Esophagus muscularis mucosa (tissue), 4 donors: ENCODE data around the gene ACTL6B. TPM values are rescaled to one million over a fixed set of nuclear protein-coding genes. Genes with fewer than 3 reads are reported as not detected.
A peak's percentile ranks its signal among the peaks of the same experiment; 100 is the strongest.

Experiments used
- DNase-seq: peaks from one replicate; pipeline ENCODE4 v3.0.0-alpha.2; 2017; ENCODE audit errors: extremely low spot score
- H3K27ac ChIP-seq, 4 donors: fragments of 200-600 bp; sonication (generic); replicated peaks in 1 of 4; 1 replicate in 3 of 4; 2 replicates in 1 of 4; pipeline ENCODE4 v1.5.1; 2016 to 2019; ENCODE audit warnings: mild to moderate bottlenecking in 1 of 4
- H3K27me3 ChIP-seq, 4 donors: fragments of 200-600 bp; sonication (generic); one replicate each; pipeline versions ENCODE4 v1.5.1 to v1.6.0; 2016 to 2019
- H3K36me3 ChIP-seq, 4 donors: fragments of 200-600 bp; sonication (generic); one replicate each; pipeline ENCODE4 v1.5.1; 2016 to 2019
- H3K4me1 ChIP-seq, 4 donors: fragments of 200-600 bp; sonication (generic); one replicate each; pipeline ENCODE4 v1.5.1; 2016 to 2019
- H3K4me3 ChIP-seq, 4 donors: fragments of 200-600 bp; sonication (generic); 1 replicate in 2 of 4; 2 replicates in 2 of 4; pipeline ENCODE4 v1.5.1; 2016 to 2019; ENCODE audit warnings: mild to moderate bottlenecking in 4 of 4, moderate library complexity in 1 of 4
- H3K9me3 ChIP-seq, 4 donors: fragments of 200-600 bp; sonication (generic); 1 replicate in 3 of 4; 2 replicates in 1 of 4; pipeline ENCODE4 v1.5.1; 2016 to 2019
- CTCF ChIP-seq, 3 experiments: fragments of 200-600 bp in 2 of 3; fragments of 450-650 bp in 1 of 3; sonication (generic) in 2 of 3; IDR thresholded peaks; one replicate each; pipeline ENCODE4 v1.5.1; 2017 to 2019; ENCODE audit warnings: antibody characterized with exemption in 3 of 3, mild to moderate bottlenecking in 2 of 3, moderate library complexity in 1 of 3
- EP300 ChIP-seq: sonication (generic); formaldehyde crosslinking; IDR thresholded peaks from one replicate; pipeline ENCODE4 v1.6.1; 2017; ENCODE audit warnings: antibody characterized with exemption
- POLR2A ChIP-seq: fragments of 450-650 bp; IDR thresholded peaks from one replicate; pipeline ENCODE4 v1.6.1; 2017; ENCODE audit warnings: antibody characterized with exemption, moderate library complexity, mild to moderate bottlenecking, low read depth
- POLR2AphosphoS5 ChIP-seq, 2 donors: sonication (generic); formaldehyde crosslinking; IDR thresholded peaks; one replicate each; pipeline ENCODE4 v1.6.1; 2017; ENCODE audit warnings: antibody characterized with exemption in 2 of 2
- WGBS: methylation state at CpG from one replicate; pipeline ENCODE4 v1.1.5; 2018; 5-methylcytosine and 5-hydroxymethylcytosine counted together
- intact Hi-C: fragments of 100-400 bp; cut with DNase I; formaldehyde crosslinking; loops from one replicate; pipeline ENCODE4 v1.15.1; 2023
- total RNA-seq, 4 donors: library from RNA; depleted of rRNA; stranded (reverse); fragments of >200 nt; gene quantifications; one replicate each; pipeline versions ENCODE4 v1.1.0 to v1.2.1, GENCODE V29; 2016

The ACTL6B gene
- total RNA-seq, 4 donors from 2014 or later: not detected

GRCh38 chr7:100683659-100684533 lies 27.6 kb upstream of the ACTL6B start:
- Histone ChIP-seq H3K27ac (no peak overlapping the region), H3K4me1 (peaks cover 17 to 44% (median 35%) of the 10 kb centered on the region in 4 donors), H3K4me3 (no peak overlapping the region), H3K27me3 (no peaks in the 10 kb centered on the region), H3K9me3 (no peaks in the 10 kb centered on the region), H3K36me3 (peaks cover 65 to 100% (median 98%) of the 10 kb centered on the region in 4 donors)
- 91% methylated on average over 23 of the region's 37 CpGs for WGBS
- TF ChIP-seq EP300 (no peak), CTCF (IDR thresholded peaks at IDR 0.05) (no peak), POLR2AphosphoS5 (IDR thresholded peaks at IDR 0.05) (no peak), POLR2A (no peak)
- intact Hi-C loops: no loop called here
- no peak for DNase-seq

GRCh38 chr7:100682991-100683658 lies 26.9 kb upstream of the ACTL6B start:
- Histone ChIP-seq H3K27me3 (no peaks in the 10 kb centered on the region), H3K36me3 (peaks cover 72 to 100% (median 98%) of the 10 kb centered on the region in 4 donors), H3K4me3 (no peak overlapping the region), H3K4me1 (peaks cover 10 to 44% (median 34%) of the 10 kb centered on the region in 4 donors), H3K27ac (no peak overlapping the region), H3K9me3 (no peaks in the 10 kb centered on the region)
- WGBS: 91% methylated on average over 16 of the region's 28 CpGs
- DNase-seq: no peak
- TF ChIP-seq EP300: no peak
- no peak for TF ChIP-seq CTCF (IDR thresholded peaks at IDR 0.05)
- TF ChIP-seq POLR2AphosphoS5 (IDR thresholded peaks at IDR 0.05): no peak
- TF ChIP-seq POLR2A: no peak
- intact Hi-C loops: no loop called here

- TF ChIP-seq POLR2AphosphoS5 (IDR thresholded peaks at IDR 0.05): no peak
- no peak for TF ChIP-seq EP300
- TF ChIP-seq CTCF (IDR thresholded peaks at IDR 0.05): no peak
- TF ChIP-seq POLR2A: no peak
- intact Hi-C loops: no loop called here
- peaks cover 72 to 100% (median 98%) of the 10 kb centered on the region in 4 donors for H3K36me3 ChIP-seq
- no peak overlapping the region for H3K4me3 ChIP-seq
- DNase-seq: no peak
- 62% methylated on average over 9 of the region's 25 CpGs for WGBS
- H3K27me3 ChIP-seq: no peaks in the 10 kb centered on the region
- H3K27ac ChIP-seq: peak overlapping the region in 1 of 4 donors; percentile 100
- peaks cover 5 to 45% (median 36%) of the 10 kb centered on the region in 4 donors for H3K4me1 ChIP-seq
- no peaks in the 10 kb centered on the region for H3K9me3 ChIP-seq
Measured at GRCh38 chr7:100682228-100682741, 26.0 kb upstream of the ACTL6B start.

- TF ChIP-seq POLR2AphosphoS5 (IDR thresholded peaks at IDR 0.05) (peak in 1 of 2 donors; percentile 34), POLR2A (no peak)
- no peak for DNase-seq
- intact Hi-C loops: no loop called here
Measured at GRCh38 chr7:100681491-100682227, 25.4 kb upstream of the ACTL6B start.

More at GRCh38 chr7:100681491-100682227, 25.4 kb upstream of the ACTL6B start:
- peaks cover 9 to 45% (median 42%) of the 10 kb centered on the region in 4 donors for H3K4me1 ChIP-seq
- H3K27me3 ChIP-seq: no peaks in the 10 kb centered on the region
- H3K27ac ChIP-seq: peak overlapping the region in 2 of 4 donors; percentile 75 to 100
- no peak overlapping the region for H3K4me3 ChIP-seq
- peaks cover 72 to 100% (median 98%) of the 10 kb centered on the region in 4 donors for H3K36me3 ChIP-seq
- WGBS: 81% methylated on average over 28 of the region's 29 CpGs
- H3K9me3 ChIP-seq: no peaks in the 10 kb centered on the region
